Loucy (cell line): ENCODE results near the gene EML1.

Source experiments
- CTCF ChIP-seq: fragments of 200-600 bp; sonication (generic); conservative IDR thresholded peaks from 2 replicates; pipeline ENCODE4 v1.5.1; 2014; ENCODE audit warnings: mild to moderate bottlenecking, antibody characterized with exemption, low read length
- EZH2phosphoT487 ChIP-seq: fragments of 200-600 bp; IDR thresholded peaks from 2 replicates; pipeline ENCODE4 v1.6.1; 2018; ENCODE audit warnings: antibody characterized with exemption, mild to moderate bottlenecking, moderate library complexity, borderline replicate concordance

- TF ChIP-seq CTCF (no peak), EZH2phosphoT487 (no peak)
Measured at GRCh38 chr14:99854831-99855230, 61.6 kb downstream of the EML1 start.
